Measurements from ENCODE around the gene SH3GL1.

SH3GL1 gene

DNA sequence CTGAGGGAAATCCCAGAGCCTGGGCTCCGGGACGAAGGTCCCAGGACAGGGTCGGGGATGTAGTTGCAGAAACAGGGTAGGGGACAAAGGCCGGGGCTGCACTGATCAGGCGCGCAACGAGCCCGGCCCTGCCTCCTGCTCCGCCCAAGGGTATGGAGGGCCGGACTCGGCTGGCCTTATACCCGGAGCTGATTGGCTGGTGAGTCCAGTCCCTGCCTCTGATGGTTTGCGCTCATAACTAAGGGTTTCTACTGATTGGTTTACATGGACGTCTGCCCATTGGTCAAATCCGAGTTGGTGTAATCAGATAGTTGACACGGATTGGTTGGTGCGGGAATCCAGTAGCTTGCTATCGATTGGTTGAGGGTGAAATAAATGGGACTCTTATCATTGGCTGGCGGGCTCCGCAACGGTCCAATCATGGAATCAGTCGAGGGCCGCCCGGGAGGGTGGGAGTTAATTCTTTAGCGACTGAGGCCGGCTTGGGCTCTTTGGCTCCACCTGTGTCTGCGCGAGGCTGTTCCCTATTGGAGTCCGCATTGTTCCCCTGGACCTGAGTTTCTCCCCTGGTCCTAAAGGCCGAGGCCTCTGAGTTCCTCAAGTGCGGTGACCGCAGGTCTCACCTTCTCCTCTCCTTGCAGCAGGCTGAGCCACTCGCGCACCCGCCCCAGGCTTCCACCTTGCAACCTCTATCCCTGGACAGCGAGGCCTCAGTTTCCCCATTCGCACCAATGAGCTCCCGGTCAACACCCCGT lies 57.6 kb downstream of the SH3GL1 start:
- DNase-seq: peak; percentile 96

DNA sequence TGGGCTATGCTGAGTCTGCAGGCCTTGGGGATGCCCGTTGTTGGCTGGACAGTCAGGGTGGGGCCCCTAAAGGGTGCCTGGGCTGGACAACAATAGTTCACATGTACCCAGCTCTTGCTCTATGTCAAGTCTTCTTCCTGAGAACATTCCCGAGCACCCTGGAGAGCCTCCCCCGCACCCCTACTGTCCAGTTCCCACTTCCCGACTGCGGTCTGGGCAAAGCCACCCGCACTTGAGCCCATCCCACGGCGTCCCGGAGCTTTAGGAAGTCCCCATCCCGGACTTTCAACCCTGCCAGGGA lies 58.1 kb downstream of the SH3GL1 start:
- DNase-seq: no peak

DNA sequence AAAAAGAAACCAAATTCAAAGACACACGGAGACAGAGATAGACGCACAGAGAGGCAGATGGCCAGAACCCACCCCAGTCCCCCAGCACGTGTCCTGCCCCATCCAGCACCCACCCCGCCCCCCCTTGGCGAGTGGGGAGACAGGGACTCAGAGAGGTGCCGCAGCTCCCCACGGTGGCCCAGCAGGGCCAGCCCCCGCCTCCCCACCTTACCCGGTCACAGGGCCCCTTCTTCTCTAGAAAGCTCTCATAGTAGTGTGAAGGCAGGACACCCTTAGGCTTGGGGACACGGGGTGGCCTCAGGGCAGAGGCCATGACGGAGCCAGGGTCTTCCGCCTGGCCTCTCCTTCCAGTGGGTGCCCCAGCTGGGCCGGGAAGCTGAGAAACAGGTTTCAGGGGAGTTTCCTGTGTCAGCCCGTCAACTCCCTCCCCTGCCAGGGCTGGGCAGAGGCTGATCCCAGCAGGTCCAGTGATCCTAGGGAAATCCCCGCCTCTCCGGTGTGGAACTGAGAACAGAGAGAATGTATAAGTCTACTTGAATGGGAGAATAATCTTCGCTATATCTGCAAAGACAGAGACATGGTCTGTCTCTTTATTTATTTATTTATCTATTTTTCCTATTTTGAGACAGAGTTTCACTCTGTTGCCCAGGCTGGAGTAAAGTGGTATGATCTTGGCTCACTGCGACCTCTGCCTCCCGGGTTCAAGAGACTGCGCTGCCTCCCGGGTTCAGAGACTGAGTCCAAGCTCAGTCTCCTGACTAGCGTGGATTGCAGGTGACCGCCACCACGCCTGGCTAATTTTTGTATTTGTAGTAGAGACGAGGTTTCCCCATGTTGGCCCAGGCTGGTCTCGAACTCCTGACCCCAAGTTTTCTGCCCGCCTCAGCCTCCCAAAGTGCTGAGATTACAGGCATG lies 61.6 kb downstream of the SH3GL1 start, which contains the start of gene STAP2:
STAP2 (minus strand) TSS at position 387 of the 915 bp plus-strand sequence; CDS start at position 313, 74 bp downstream.
- no peak for DNase-seq

DNA sequence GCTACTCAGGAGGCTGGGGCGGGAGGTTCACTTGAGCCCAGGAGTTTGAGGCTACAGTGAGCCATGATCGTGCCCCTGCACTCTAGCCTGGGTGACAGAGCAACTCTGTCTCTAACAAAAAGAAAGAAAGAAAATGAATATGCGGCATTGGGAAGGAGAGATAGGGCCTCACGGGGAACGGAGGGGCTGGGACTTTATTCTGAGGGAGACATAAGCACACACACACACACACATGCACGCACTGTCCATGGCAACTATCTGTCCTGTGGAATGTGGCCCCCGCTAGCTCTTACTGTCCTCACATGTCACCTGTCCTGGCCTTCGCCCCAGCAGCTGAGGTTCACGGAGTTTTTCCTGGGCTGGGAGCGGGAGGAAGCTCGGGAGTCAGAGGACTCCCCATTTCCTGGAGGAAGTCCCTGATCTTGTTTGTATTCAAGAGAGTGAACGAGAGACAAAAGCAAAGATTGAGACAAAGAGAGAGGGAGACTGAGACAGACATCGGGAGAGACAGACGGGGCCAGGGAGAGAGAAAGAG lies 62.4 kb downstream of the SH3GL1 start:
- DNase-seq: no peak

DNA sequence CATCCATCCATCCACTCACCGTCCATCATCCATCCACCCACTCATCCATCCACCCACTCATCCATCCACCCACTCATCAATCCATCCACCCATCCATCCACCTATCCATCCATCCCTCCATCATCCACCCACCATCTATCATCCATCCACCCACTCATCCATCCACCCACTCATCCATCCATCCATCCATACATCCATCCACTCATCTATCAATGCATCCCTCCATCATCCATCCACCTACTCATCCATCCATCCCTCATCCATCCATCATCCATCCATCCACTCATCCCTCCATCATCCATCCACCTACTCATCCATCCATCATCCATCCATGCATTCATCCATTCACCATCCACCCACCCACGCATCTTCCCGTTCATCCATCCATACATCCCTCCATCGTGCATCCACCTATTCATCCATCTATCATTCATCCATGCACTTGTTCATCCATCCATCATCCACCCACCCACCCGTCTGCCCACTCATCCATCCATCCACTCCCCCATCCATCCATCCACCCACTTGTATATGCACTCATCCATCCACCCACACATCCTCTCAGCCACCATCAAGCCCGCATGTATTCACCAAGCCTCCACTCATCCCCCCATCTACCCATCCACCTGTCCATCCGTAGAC lies 65.3 kb downstream of the SH3GL1 start:
- no peak for DNase-seq

DNA sequence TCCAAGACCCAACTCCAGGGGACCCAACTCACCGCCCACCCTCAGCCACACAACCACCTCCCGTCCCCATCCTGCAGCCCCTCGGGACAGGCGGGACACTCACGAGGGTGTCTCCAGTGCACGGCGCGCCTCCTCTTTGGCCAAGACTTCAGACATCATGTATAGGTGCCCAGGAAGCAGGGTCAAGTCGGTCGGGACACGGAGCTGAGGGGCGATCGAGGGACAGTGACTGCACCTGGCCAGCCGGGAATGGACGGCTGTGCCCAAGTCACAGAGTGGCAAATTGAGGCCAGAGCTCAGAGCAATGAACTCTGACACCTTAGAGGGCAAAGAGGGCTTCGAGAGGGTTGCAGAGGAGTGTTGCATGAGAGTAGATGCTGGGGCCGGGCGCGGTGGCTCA lies 70.5 kb downstream of the SH3GL1 start:
- no peak for DNase-seq

DNA sequence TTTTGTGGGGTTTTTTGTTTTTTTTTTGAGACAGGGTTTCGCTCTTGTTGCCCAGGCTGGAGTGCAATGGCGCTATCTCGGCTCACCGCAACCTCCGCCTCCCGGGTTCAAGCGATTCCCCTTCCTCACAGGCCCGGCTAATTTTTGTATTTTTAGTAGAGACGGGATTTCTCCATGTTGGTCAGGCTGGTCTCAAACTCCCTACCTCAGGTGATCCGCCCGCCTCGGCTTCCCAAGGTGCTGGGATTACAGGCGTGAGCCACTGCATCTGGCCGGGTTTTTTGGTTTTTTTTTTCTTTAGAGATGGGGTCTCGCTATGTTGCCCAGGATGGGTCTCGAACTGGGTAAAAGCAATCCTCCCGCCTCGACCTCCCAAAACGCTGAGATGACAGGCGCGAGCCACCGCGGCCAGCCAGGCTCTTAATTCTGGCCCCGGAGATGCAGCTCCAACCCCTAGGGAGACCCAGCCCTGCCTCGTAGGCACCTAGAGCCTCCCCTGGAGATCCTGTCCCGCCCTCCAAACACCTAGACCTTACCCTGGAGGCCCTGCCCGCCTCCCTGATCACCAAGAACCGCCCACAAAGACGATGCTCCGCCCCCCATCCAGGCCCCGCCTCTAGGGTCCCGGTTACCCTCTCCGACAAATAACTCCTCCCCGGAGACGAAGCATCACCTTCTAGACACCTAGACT lies 71.2 kb downstream of the SH3GL1 start:
- peak; percentile 75 for DNase-seq

DNA sequence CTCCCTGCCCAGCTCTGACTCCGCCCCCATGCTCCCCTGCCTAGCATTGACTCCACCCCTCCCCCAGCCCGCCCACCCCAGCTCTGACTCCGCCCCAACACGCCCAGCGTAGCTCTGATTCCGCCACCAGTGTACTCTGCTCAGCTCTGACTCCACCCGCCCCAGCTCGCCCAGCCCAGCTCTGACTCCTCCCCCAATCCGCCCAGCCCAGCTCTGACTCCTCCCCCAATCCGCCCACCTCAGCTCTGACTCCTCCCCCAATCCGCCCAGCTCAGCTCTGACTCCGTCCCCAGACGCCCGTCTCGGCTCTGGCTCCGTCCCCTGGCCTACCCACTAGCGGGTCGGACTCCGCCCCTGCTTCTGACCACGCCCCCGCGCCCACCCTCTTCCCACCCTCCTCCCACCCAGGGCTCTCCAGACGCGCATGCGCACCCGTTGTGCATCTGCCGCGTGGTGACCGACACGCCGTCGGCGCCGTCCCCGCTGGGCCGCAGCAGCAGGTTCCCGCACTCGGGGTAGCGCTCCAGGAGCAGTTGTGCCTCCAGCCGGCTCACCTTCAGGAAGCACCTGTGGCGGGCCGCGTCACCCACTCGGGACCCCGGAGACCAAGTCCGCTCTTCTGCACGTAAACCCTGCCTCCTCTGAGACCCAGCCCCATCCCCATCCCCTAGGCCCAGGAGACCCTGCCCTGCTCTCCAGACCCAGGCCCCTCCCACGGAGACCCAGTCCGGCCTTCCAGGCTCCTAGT lies 71.9 kb downstream of the SH3GL1 start:
- peak; percentile 99 for DNase-seq

DNA sequence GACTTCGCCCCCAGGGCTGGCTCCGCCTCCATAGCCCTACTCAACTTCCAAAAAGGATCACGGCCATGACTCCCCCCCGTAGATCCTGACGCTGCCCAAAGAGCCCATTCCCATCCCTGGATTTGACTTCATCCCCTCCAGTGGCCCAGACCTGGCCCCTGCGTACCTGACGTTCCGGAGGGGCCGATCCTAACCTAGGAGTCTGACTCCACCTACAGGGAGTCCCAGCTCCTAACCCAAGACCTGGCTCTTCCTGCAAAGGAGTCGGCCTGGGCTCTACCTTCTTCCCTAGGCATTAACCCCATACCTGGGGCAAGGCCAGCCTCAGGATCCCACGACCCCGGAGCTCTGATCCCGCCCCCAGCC lies 72.5 kb downstream of the SH3GL1 start:
- DNase-seq: no peak

DNA sequence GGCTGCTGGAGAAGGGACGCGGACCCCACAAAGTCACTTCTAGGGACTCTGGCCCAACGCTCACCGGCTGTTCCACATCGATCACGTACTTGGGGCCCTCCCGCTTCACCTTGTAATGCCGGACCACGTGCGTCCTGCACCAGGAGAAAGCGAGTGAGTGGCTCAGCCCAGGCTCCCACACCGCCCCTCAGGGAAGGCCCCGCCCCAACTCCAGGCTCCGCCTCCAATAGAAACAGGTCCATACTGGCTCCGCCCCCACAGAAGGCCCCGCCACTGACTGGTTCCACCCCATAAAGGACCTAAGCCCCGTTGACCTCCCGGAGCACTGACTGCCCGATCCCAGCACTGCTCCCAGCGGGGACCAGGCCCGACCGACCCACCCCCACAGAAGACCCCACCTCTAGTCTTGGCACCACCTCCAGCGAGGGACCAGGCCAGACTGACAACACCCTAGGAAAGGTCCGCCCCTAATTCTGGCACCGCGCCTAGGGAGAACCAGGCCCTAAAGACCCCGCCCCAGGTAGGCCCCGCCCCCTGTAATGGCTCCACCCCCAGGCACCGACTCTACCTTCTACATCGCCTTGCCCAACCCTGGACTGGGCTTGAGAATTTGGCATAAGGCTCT lies 73.0 kb downstream of the SH3GL1 start:
- DNase-seq: peak; percentile 93

DNA sequence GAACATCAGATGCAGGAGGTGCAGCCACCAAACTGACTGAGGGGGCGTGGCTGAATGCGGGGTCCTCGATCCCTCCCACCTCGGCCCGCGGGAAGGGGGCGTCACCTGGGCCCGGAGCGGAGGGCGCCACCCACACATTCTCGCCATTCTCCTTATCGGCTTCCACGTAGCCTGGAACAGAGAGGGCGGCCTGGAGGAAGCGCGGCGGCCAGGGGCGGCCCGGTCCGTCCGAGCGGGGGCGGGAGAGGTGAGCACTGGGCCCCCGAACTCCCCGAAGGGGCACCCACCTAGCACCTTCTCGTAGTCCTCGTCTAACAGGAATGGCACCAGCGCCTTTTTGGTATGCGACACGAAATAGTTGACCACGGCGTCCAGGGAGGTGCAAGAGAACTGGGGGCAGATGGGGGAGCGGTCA lies 73.5 kb downstream of the SH3GL1 start:
- DNase-seq: no peak

DNA sequence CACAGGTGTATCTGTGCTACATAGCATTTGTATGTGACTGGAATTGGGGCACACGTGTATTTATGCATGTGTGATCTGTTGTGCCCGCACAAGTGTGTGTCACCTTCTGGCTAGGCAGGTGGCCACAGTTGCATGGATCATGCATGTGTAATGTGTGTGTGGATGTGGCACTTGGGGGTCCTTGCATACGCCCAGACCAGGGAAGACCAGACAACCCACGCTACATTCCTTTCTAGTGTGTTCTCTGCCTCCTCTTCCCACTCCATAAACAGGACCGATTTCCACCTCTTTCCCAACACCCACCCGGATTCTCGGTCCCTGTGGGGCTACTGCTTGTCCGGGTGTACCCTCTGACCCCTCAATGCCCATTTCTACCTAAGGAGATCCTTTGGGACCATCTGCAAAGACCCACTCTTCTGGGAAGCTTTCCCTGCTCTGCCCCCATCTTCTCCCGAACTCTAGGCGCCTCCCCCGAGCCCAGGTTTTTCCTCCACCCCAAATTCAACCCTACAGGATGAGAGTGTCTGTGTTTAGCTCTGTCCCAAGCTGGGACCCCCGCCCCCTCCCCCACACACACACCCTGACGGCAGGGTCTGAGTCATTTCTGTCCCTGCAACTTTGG lies 74.0 kb downstream of the SH3GL1 start:
- DNase-seq: no peak

DNA sequence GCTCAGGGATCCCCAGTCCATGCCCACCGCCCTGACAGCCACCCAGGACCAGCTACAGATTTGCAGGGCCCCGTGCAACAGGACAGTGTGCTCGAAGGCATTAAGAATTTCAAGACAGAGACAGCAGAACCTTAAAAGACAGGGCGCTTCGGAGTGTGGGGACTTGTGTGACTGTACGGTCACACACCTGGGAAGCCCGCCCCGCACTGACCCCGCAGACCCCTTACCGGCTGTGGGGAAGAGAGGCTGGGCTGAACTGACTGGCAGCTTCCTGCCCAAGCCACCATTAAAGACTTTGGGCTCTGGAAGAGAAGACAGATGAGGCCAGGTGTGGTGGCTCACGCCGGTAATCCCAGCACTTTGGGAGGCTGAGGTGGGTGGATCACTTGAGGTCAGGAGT lies 76.1 kb downstream of the SH3GL1 start:
- DNase-seq: no peak

DNA sequence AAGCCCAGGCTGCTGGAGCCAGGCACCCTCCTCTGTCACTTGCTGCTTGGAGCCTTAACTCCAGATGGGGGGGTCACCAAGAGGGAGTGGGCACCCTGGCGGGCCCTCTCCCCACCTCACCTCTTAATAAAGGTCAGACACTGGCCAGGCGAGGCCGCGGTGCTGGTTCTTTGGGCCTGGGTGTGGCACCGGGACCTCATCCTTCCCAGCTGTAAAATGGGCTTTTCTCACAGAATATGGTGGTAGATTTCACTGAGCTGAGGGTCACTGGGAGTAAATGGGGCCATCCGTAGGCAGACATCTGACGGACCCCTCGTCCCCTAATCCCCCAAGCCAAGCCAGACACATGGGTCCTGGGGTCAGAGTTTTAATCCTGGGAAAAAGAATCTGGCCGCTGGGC lies 76.7 kb downstream of the SH3GL1 start:
- DNase-seq: no peak

DNA sequence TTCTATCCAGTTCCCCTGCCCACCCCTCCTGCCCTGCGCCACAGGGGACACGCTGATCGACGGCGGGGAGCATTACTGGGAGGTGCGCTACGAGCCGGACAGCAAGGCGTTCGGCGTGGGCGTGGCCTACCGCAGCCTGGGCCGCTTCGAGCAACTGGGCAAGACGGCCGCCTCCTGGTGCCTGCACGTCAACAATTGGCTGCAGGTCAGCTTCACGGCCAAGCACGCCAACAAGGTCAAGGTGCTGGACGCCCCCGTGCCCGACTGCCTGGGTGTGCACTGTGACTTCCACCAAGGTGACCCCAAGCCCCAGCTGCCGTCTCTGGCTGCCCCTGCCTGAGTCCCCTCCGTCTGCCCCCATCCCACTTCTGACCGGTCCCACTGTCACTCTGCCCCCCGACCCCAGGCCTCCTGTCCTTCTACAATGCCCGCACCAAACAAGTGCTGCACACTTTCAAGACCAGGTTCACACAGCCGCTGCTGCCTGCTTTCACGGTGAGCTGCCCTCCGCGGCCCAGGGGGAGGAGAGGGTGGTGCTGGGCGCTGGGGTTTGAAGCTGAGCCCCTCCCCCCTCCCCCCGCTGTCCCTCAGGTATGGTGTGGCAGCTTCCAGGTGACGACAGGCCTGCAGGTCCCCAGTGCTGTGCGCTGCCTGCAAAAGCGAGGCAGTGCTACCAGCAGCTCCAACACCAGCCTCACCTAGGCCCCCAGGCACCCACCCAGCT lies 77.2 kb downstream of the SH3GL1 start:
- DNase-seq: no peak

DNA sequence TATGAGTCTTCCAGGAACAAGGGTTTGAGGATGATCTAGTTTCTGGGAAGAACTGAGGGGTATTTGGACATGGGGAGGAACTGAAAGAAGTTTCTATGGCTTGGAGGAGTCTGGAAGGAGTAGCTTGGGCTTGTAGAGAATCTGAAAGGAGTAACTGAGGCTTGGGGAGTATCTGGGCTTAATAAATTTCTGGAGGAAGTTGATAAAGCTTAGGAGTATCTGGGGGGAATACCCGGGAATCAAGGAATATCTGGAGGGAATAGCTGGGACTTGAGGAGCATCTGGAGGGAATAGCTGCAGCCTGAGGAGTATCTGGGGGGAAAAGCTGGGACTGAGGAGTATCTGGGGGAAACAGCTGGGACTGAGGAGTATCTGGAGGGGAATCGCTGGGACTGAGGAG lies 79.9 kb downstream of the SH3GL1 start:
- no peak for DNase-seq

DNA sequence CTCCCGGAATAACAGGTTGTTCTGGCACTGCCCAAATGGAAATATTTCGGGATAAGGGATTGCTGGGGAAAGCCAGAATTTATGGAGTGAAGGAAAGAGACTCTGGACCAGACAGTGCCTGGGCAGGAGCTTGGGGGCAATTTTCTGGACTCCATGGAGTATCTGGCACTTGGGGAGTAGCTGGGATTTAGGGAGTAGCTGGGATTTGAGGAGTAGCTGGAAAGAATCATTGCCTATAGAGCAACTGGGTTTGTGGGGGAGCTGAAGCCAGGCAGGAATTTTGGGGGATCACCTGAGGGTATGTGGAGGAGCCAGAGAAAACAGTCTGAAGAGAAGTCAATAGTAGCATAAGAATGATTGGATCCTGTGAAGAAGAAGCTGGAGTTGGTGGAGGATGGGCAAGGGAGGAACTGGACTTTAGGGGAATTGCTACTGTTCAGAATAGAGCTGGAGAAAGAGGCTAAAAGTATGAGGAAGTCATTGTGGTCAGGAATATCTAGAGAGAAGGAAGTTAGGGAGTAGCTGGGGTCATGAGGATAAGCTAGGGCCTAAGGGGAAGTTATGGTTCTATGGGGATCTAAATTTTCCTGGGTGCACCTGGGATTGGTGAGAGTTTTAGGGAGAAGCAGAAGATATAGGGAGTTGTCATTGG lies 81.2 kb downstream of the SH3GL1 start:
- no peak for DNase-seq

DNA sequence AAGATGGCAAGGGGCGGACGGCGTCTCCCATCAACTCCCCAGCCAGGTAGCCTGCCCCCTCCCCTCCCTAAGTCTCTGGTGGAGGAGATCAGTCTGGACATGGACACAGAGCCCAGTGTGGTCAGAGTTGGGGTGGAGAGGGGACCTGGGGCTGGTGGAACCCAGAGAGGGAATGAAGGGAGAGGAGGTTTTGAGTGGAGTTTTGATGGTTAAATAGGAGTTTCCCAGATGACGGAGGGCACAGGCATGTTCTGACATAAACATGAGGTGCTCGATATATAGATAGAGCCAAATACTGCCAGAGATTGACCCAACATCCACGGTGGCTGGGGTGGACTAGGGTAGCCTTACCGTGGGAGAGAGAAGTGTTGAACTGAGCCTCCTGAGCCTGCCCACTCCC lies 81.9 kb downstream of the SH3GL1 start:
- no peak for DNase-seq

DNA sequence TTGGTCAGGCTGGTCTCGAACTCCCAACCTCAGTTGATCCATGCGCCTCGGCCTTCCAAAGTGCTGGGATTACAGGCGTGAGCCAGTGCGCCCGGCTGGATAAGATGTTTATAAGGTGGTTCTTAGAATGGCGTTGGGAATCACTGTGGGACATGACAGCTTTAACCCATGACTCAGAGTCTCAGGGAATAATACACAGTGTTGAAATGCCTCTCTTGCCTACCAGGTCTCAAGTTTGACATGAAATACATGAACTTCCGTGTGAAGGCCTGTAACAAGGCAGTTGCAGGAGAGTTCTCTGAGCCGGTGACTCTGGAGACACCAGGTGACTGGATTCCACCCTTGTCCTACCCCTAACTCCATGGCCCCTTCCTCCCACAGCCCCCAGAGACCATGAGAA lies 83.4 kb downstream of the SH3GL1 start:
- DNase-seq: no peak

All from stimulated activated CD4-positive, alpha-beta T cell treated with anti-CD3 and anti-CD28 coated beads, Interleukin-1b, Interleukin-23, amount 100 ng/mL, for 48 hours (primary cell).